ENCODE results near the gene DIS3L2.

GRCh38 chr2:231932985-231933915, 28.3 kb upstream of the DIS3L2 start:
- TF ChIP-seq CTCF (conservative IDR thresholded peaks at IDR 0.05; ENCODE audit: low read length) (peak; percentile 61; the same call in 1 of the 2 replicates), EZH2phosphoT487 (IDR thresholded peaks at IDR 0.05; ENCODE audit: borderline replicate concordance, low read depth, low read length) (no peak)

Data from OCI-LY7 (cell line).